Activated T-helper 2 cell treated with anti-CD3 and anti-CD28 coated beads, Interferon-gamma antibody, Interleukin-2, Interleukin-4, amounts not matched to agents 10 μg/mL and 5 μg/mL and 100 μg/mL, durations not matched to agents 14 hours and 24 hours and 36 hours (primary cell): ENCODE results near the gene SEC61B. TPM values are rescaled to one million over a fixed set of nuclear protein-coding genes. Genes with fewer than 3 reads are reported as not detected.

Experiments
- DNase-seq: peaks from one replicate; pipeline ENCODE4 v3.0.0; 2021; ENCODE audit warnings: low spot score
- H3K27ac Mint-ChIP-seq: one replicate; pipeline ENCODE4 v1.8.0; 2021; ENCODE audit warnings: mixed read lengths
- H3K27me3 Mint-ChIP-seq: one replicate; pipeline ENCODE4 v1.8.0; 2021; ENCODE audit warnings: low read depth, mixed read lengths
- H3K36me3 Mint-ChIP-seq: one replicate; pipeline ENCODE4 v1.8.0; 2021; ENCODE audit warnings: low read depth, mixed read lengths
- H3K4me1 Mint-ChIP-seq: one replicate; pipeline ENCODE4 v1.8.0; 2021; ENCODE audit warnings: low read depth, mixed read lengths
- H3K4me3 Mint-ChIP-seq: one replicate; pipeline ENCODE4 v1.8.0; 2021; ENCODE audit warnings: low read depth, mild to moderate bottlenecking, moderate library complexity, mixed read lengths
- H3K9me3 Mint-ChIP-seq: one replicate; pipeline ENCODE4 v1.8.0; 2021; ENCODE audit warnings: mixed read lengths
- intact Hi-C: fragments of 100-400 bp; cut with micrococcal nuclease; formaldehyde crosslinking; loops from one replicate; pipeline ENCODE4 v1.15.1; 2023
- total RNA-seq: library from RNA; stranded (reverse); gene quantifications from 2 replicates; pipeline ENCODE4 v1.2.3, GENCODE V29; 2022

Gene SEC61B
- 208 and 223 TPM in 2 replicates for total RNA-seq

DNA sequence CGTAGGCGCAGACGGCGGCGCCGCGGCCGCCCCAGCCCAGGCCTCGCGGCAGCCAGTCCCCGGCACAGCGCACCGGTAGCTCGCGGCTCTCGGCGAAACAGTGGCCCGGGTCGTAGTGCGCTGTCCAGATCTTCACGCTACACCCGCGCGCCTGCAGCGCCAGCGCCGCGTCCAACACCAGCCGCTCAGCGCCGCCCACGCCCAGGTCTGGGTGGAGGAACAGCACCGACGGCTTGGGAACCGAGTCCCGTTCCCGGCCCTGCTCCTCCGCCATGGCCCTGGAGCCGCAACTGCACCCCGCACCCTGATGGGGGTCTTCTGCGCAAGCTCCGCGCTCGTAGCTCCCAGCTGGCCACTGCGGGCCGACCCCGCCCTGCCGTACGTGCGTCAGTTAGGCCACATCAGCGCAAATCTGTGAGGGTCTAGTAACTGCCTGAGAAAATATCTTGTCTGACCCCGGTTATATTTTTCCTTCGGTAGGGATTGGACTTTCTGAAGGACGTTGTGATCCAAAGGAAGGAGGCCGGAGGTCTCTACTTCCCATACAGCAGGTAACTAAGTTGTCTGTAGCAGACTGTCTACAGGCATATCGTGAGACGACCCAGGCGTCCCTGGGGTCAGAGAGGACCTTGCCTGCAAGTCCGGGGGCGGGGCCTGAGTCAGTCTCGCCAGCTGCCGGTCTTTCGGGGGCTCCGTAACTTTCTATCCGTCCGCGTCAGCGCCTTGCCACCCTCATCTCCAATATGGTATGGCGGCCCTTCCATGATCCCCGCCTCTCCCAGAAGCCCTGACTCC, at the start of gene SEC61B, which contains the start of gene ALG2:
SEC61B (plus strand) TSS at position 662 of the 795 bp plus-strand sequence; CDS start at position 744, 82 bp downstream.
ALG2 (minus strand) TSS at position 322 of the 795 bp plus-strand sequence; CDS start at position 274, 48 bp downstream.
- intact Hi-C loops, result loop anchor here (1.0 to 10.0 kb wide), 4 partner anchors 32 to 873 kb away; partner anchors contain the start of genes ERP44, INVS and NR4A3
- peaks cover 73% of the 10 kb centered on the region for H3K36me3 Mint-ChIP-seq
- peak within 1 kb of the TSS; percentile 93 for H3K4me3 Mint-ChIP-seq
- H3K4me1 Mint-ChIP-seq, result peaks cover 51% of the 10 kb centered on the region
- DNase-seq, result peak; percentile 88
- H3K27ac Mint-ChIP-seq, result peak within 1 kb of the TSS; percentile 100
- H3K9me3 Mint-ChIP-seq, result no peaks in the 10 kb centered on the region
- H3K27me3 Mint-ChIP-seq, result no peaks in the 10 kb centered on the region

- intact Hi-C loops, result no loop called here
- no peak for DNase-seq
- no peak overlapping the region for H3K4me3 Mint-ChIP-seq
These were observed 48.2 kb upstream of the SEC61B start for GRCh38 chr9:99173570-99174504.

DNA sequence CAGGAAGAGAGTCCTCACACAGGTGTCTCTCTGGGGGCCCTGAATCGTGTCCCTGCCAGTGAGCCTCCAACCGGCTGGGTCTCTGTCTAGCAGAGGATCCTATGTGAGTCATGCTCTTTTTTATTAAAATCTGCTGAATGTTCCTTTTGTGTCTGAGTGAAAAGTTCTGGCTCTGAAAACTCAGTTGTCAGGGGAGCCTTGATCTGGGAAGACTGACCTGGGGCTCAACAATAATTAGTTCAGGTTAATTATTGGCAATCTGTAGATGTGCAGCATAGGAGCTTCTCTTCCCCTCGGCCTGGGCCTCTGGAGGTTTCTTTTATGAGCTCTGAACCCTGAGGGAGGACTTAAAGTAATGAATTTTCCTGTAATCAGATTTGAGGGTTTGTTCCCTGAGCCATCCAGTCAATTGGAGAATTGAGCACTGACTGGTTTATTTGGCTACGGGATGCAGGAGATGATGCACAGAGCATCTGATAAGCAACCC, 45.5 kb upstream of the SEC61B start:
- H3K27me3 Mint-ChIP-seq, result peaks cover 3% of the 10 kb centered on the region
- H3K36me3 Mint-ChIP-seq, result peaks cover 2% of the 10 kb centered on the region
- H3K4me3 Mint-ChIP-seq, result no peak overlapping the region
- H3K9me3 Mint-ChIP-seq, result no peaks in the 10 kb centered on the region
- peaks cover 42% of the 10 kb centered on the region for H3K4me1 Mint-ChIP-seq
- intact Hi-C loops, result no loop called here
- H3K27ac Mint-ChIP-seq, result no peak overlapping the region
- no peak for DNase-seq

More at GRCh38 chr9:99173570-99174504, 48.2 kb upstream of the SEC61B start:
- H3K9me3 Mint-ChIP-seq, result no peaks in the 10 kb centered on the region
- no peaks in the 10 kb centered on the region for H3K36me3 Mint-ChIP-seq
- H3K27me3 Mint-ChIP-seq, result peaks cover 5% of the 10 kb centered on the region
- H3K27ac Mint-ChIP-seq, result no peak overlapping the region
- H3K4me1 Mint-ChIP-seq, result peaks cover 20% of the 10 kb centered on the region

DNA sequence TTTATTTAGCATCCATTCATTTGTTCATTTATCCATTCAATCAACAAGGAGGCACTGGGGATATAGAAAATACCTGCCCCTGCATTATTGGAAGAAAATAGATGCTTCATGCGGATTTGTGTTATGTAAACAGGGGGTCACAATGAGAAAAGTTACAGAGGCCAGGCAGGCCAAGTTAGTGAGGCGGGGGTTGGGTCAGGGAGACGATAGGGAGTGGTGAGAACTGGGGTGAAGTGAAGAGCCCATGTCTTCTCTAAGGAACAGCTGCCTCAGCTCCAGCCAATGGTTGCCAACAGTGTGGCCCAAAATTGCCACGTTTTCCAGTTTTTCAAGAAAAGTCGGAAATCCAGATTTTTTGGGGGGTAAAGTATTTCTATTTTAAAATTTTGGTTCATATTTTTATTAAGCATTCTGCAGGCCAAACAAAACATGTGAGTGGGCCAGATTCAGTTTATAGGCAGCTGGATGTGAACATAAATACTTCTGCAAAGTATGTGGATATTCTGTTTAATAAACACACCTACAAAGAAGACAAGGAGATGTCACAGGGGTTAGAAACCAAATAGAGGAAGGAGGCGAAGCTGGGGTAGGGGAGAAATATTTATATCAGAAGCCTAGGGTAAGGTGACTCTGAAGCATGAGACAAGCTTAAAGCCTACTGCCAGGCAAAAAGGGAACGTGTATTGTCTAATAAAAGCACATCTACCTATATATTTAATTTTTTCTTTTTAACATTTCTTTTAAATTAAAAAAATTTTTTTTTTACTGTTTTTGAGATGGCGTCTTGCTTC, 44.3 kb upstream of the SEC61B start:
- Mint-ChIP-seq H3K36me3 (peaks cover 2% of the 10 kb centered on the region), H3K4me3 (no peak overlapping the region), H3K27ac (no peak overlapping the region), H3K27me3 (peaks cover 2% of the 10 kb centered on the region), H3K9me3 (no peaks in the 10 kb centered on the region), H3K4me1 (peaks cover 50% of the 10 kb centered on the region)
- DNase-seq, result no peak
- intact Hi-C loops, result no loop called here

- DNase-seq, result no peak
- no peak overlapping the region for H3K27ac Mint-ChIP-seq
- no peak overlapping the region for H3K4me3 Mint-ChIP-seq
- H3K27me3 Mint-ChIP-seq, result no peaks in the 10 kb centered on the region
- H3K9me3 Mint-ChIP-seq, result no peaks in the 10 kb centered on the region
- H3K4me1 Mint-ChIP-seq, result peaks cover 60% of the 10 kb centered on the region
- intact Hi-C loops, result no loop called here
- peaks cover 2% of the 10 kb centered on the region for H3K36me3 Mint-ChIP-seq
These were observed 42.9 kb upstream of the SEC61B start for GRCh38 chr9:99178912-99179872.

- no peaks in the 10 kb centered on the region for H3K9me3 Mint-ChIP-seq
- peaks cover 64% of the 10 kb centered on the region for H3K4me1 Mint-ChIP-seq
- peak overlapping the region; percentile 18 for H3K4me3 Mint-ChIP-seq
- H3K27me3 Mint-ChIP-seq, result no peaks in the 10 kb centered on the region
- no peak for DNase-seq
- H3K27ac Mint-ChIP-seq, result peak overlapping the region; percentile 87
- peaks cover 2% of the 10 kb centered on the region for H3K36me3 Mint-ChIP-seq
- intact Hi-C loops, result loop anchor here (2.0 to 10.0 kb wide), 7 partner anchors 13 to 1145 kb away; partner anchors contain the start of gene NR4A3
These were observed 41.9 kb upstream of the SEC61B start for GRCh38 chr9:99180199-99180598.

DNA sequence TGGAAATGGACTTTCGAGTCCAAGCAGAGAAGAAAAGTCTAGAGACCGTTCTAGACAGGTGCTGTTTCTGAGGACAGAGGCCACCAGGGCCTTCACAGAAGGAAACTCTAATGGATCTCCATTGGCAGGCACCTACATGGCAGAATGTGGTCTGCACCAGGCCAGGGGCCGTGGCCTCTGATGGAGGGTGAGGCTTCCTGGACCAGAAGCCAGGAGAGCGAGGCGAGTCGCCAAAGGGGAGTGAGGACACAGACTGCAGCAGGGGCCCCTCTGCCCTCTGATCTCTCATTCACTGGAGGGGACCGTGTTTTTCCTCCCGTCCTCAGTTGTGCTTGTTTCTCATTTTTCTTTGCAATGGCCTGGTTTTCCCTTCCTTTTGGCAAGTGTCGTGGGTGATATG, 41.4 kb upstream of the SEC61B start:
- Mint-ChIP-seq H3K4me1 (peaks cover 64% of the 10 kb centered on the region), H3K9me3 (no peaks in the 10 kb centered on the region), H3K4me3 (no peak overlapping the region), H3K27ac (peak overlapping the region; percentile 87), H3K36me3 (peaks cover 2% of the 10 kb centered on the region), H3K27me3 (no peaks in the 10 kb centered on the region)
- intact Hi-C loops, result loop anchor here (2.0 to 10.0 kb wide), 7 partner anchors 14 to 1144 kb away; partner anchors contain the start of gene NR4A3
- no peak for DNase-seq

GRCh38 chr9:99181206-99181605, 40.9 kb upstream of the SEC61B start:
- peaks cover 65% of the 10 kb centered on the region for H3K4me1 Mint-ChIP-seq
- intact Hi-C loops, result loop anchor here (2.0 to 10.0 kb wide), 7 partner anchors 14 to 1144 kb away; partner anchors contain the start of gene NR4A3
- peak overlapping the region; percentile 87 for H3K27ac Mint-ChIP-seq
- no peaks in the 10 kb centered on the region for H3K27me3 Mint-ChIP-seq
- DNase-seq, result no peak
- no peaks in the 10 kb centered on the region for H3K9me3 Mint-ChIP-seq
- H3K36me3 Mint-ChIP-seq, result peaks cover 2% of the 10 kb centered on the region
- no peak overlapping the region for H3K4me3 Mint-ChIP-seq

- peak overlapping the region; percentile 54 for H3K4me3 Mint-ChIP-seq
- no peak for DNase-seq
- intact Hi-C loops, result loop anchor here (2.0 to 10.0 kb wide), 7 partner anchors 15 to 1143 kb away; partner anchors contain the start of gene NR4A3
- H3K9me3 Mint-ChIP-seq, result no peaks in the 10 kb centered on the region
- peak overlapping the region; percentile 87 for H3K27ac Mint-ChIP-seq
- H3K27me3 Mint-ChIP-seq, result no peaks in the 10 kb centered on the region
- H3K4me1 Mint-ChIP-seq, result peaks cover 63% of the 10 kb centered on the region
- peaks cover 2% of the 10 kb centered on the region for H3K36me3 Mint-ChIP-seq
These were observed 40.5 kb upstream of the SEC61B start for GRCh38 chr9:99181621-99182020.

GRCh38 chr9:99182356-99182755, 39.7 kb upstream of the SEC61B start:
- Mint-ChIP-seq H3K27ac (peak overlapping the region; percentile 14), H3K4me3 (no peak overlapping the region), H3K36me3 (peaks cover 2% of the 10 kb centered on the region), H3K9me3 (no peaks in the 10 kb centered on the region), H3K4me1 (peaks cover 61% of the 10 kb centered on the region), H3K27me3 (no peaks in the 10 kb centered on the region)
- intact Hi-C loops, result loop anchor here (5.0 to 10.0 kb wide), 4 partner anchors 252 to 1142 kb away; no protein-coding TSS in a partner anchor
- DNase-seq, result no peak

DNA sequence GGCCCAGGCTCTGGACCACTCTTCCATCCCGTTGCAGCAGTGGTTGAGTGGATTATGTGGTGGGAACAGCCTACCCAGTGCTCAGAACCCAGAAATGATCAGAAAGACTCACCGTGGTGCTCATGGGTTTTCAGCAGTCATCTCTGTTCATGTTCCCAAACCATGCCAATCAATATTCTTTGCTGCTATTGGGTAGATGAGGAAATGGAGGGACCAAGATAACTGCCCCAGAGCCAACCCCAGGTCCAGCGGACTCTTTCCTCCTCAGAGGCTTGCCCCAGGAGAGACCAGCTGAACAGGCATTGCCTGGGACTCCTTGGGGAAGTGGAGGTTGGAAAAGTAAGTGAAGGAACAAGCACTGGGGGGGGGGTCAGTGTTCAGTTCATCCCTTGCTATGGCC, 38.5 kb upstream of the SEC61B start:
- no peak overlapping the region for H3K27ac Mint-ChIP-seq
- peaks cover 2% of the 10 kb centered on the region for H3K36me3 Mint-ChIP-seq
- DNase-seq, result no peak
- H3K9me3 Mint-ChIP-seq, result no peaks in the 10 kb centered on the region
- no peak overlapping the region for H3K4me3 Mint-ChIP-seq
- H3K4me1 Mint-ChIP-seq, result peaks cover 59% of the 10 kb centered on the region
- intact Hi-C loops, result loop anchor here (1.0 to 10.0 kb wide), 6 partner anchors 39 to 1141 kb away; partner anchors contain the start of gene SEC61B
- peaks cover 6% of the 10 kb centered on the region for H3K27me3 Mint-ChIP-seq
